GM12872 (cell line): ENCODE results near the gene HES1.
A peak's percentile ranks its signal among the peaks of the same experiment; 100 is the strongest.

Source experiments
- TF ChIP-seq, protein P1 (sequence below): IDR thresholded peaks from 3 replicates; pipeline ENCODE4 v1.5.1; 2011; ENCODE audit warnings: low read depth, mild to moderate bottlenecking, low read length, moderate library complexity; ENCODE audit not compliant: insufficient read depth

Gene HES1

DNA sequence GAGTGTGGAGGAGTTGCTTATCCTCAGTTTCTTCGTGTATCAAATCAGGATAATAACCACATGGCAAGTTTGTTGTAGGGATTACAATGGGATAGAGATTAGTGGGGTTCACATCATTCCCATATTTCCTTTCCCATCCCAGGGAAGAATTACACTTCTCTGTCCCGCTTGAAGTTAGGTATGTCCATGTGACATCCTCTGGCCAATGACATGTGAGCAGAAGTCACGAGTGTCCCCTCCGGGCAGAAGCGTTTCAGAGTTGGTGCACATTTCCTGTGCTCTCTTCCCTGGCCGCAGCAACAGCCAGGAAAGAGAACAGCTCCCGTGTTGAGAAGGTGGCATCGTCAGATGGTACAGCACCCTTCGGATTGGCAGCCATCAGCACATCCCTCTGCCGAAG is 36.7 kb upstream of the HES1 start:
- TF ChIP-seq, protein P1, sequence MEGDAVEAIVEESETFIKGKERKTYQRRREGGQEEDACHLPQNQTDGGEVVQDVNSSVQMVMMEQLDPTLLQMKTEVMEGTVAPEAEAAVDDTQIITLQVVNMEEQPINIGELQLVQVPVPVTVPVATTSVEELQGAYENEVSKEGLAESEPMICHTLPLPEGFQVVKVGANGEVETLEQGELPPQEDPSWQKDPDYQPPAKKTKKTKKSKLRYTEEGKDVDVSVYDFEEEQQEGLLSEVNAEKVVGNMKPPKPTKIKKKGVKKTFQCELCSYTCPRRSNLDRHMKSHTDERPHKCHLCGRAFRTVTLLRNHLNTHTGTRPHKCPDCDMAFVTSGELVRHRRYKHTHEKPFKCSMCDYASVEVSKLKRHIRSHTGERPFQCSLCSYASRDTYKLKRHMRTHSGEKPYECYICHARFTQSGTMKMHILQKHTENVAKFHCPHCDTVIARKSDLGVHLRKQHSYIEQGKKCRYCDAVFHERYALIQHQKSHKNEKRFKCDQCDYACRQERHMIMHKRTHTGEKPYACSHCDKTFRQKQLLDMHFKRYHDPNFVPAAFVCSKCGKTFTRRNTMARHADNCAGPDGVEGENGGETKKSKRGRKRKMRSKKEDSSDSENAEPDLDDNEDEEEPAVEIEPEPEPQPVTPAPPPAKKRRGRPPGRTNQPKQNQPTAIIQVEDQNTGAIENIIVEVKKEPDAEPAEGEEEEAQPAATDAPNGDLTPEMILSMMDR: no peak

DNA sequence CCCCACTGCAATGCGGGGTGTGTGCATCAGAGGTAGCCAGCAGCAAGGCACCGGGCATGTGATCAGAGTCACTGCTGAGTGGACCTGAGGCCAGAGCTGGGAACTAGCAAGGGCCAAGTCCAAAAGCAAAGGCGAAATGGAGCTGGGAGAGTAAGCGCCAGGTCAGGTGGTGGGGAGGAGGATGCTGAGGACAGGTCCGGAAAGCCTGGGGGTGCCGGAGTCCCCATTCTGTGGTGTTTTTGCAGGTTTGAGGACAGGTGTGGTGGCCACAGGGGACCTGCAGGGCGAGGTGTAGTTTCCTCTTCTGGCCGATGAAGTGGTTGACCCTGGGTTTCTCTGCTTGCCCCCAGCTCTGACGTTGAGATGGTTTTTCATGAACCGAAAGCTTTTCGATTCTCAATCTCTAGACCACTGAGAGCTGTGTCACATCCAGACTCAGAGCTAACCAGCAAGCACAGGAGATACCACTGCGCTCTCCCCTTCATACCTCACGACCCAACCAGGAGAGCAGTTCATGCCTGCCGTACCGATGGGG is 35.0 kb upstream of the HES1 start:
- TF ChIP-seq, protein P1: peak; percentile 25; the same call in 1 of the 3 replicates

- TF ChIP-seq, protein P1: no peak
These were observed 34.1 kb upstream of the HES1 start for GRCh38 chr3:194101592-194102432.

DNA sequence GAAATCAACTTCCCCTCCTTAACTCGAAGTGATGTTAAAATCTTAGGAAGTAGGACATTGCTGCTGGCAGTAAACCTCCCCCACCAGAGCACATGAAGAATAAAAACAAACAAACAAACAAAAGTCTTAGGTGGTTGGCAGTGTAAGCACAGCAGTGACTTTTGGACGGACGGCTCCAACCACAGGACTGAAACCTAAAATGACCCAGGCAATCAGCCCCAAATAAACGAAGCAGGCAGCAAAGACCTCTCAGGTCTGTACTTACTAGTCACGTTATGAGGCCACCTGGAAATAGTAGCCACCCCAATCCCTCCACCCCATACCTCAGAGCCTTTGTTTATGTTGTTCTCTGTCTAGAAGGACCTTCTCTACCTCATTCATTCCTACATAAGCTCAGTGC is 33.5 kb upstream of the HES1 start:
- TF ChIP-seq, protein P1: no peak

GRCh38 chr3:194103505-194103904 is 32.4 kb upstream of the HES1 start:
- TF ChIP-seq, protein P1: no peak

DNA sequence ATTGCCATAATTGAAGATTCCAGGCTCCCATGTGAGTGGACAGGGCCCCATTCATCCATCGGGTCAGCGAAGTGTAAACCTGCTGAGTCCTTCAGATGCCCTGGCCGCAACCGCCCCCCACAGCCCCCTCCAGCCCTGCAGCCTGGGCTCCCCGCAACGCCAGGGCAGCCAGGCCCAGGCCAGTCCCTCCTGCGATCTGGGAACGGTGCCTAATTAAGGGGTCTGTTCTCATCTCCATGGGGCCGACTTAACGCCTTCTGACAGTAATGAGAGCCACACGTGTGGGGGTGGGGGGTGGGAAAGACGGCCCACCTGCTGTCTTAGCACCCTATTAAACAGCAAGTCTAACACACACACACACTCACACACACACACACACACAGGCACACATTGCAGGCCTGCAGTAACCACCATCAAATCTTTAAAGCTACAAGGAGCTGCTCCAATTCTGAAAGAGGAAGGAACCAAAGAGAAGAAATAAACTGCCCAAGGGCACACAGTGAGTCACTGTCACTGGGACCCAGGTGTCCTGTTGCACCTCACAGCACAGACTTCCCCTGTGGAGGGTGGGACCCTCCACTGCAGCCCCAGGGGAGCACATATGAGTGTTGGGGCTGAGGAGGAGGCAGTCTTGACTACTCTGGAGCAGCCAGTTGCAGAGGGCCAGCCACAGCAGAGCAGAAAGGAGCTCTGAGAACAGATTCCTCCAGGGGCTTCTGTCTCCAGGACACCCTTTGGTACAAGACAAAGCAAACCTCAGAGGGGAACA is 31.8 kb upstream of the HES1 start:
- TF ChIP-seq, protein P1: no peak

DNA sequence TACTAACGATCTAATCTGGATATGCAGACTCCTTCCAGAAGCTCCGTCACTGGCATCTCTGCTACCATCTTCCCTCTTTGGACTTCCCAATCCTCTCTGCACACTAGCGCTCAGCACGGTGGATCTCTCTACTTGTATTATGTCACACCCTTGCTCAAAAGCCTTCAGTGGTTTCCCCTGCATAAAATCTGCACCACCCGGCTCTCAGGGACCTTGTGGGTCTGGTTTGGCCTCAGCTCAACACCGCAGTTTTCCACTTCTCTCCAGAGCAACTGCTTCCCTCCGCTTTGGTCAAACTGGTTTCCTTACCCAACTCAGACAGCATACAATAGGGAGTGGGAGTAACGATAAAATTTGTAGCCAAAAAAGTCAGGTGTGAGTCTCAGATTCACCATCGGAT is 30.7 kb upstream of the HES1 start:
- TF ChIP-seq, protein P1: no peak
